ENCODE data around the gene ECSIT.
"Not testable (repeated sequence)": the region's sequence is repeated elsewhere in the genome, so short reads cannot be mapped to it uniquely, and the experiment has no call there.

The ECSIT gene

GRCh38 chr19:11499220-11499726 lies 29.7 kb downstream of the ECSIT start:
- DNase-seq = no peak

GRCh38 chr19:11496391-11497163 lies 32.4 kb downstream of the ECSIT start:
- DNase-seq = no peak

GRCh38 chr19:11495885-11496284 lies 33.0 kb downstream of the ECSIT start:
- DNase-seq = no peak

- no peak for DNase-seq
These were observed 33.5 kb downstream of the ECSIT start for GRCh38 chr19:11495481-11495880.

GRCh38 chr19:11494634-11495285 lies 34.2 kb downstream of the ECSIT start:
- DNase-seq = no peak

- no peak for DNase-seq
These were observed 39.6 kb downstream of the ECSIT start for GRCh38 chr19:11489378-11489777.

GRCh38 chr19:11486661-11487503 lies 42.1 kb downstream of the ECSIT start:
- DNase-seq = no peak

GRCh38 chr19:11485245-11485837 lies 43.6 kb downstream of the ECSIT start:
- DNase-seq = no peak

GRCh38 chr19:11483366-11484111 lies 45.4 kb downstream of the ECSIT start:
- no peak for DNase-seq

GRCh38 chr19:11482384-11483050 lies 46.4 kb downstream of the ECSIT start:
- DNase-seq = peak; percentile 83

GRCh38 chr19:11481534-11482383 lies 47.2 kb downstream of the ECSIT start:
- peak; percentile 87 for DNase-seq

- DNase-seq = peak; percentile 20
These were observed 48.0 kb downstream of the ECSIT start, which contains the start of gene ELAVL3 for GRCh38 chr19:11480715-11481533. TSS of gene ELAVL3 (minus strand) at chr19:11481046. CDS start at chr19:11480608, 438 bp downstream.

- no peak for DNase-seq
These were observed 48.8 kb downstream of the ECSIT start for GRCh38 chr19:11479898-11480714.

GRCh38 chr19:11479090-11479897 lies 49.6 kb downstream of the ECSIT start:
- no peak for DNase-seq

- DNase-seq = no peak
These were observed 50.5 kb downstream of the ECSIT start for GRCh38 chr19:11478167-11479089.

GRCh38 chr19:11475861-11476260 lies 53.1 kb downstream of the ECSIT start:
- DNase-seq = no peak

GRCh38 chr19:11475343-11475742 lies 53.6 kb downstream of the ECSIT start:
- DNase-seq = not testable (repeated sequence)
